ENCODE measurements around the gene SLC26A6.

DNA sequence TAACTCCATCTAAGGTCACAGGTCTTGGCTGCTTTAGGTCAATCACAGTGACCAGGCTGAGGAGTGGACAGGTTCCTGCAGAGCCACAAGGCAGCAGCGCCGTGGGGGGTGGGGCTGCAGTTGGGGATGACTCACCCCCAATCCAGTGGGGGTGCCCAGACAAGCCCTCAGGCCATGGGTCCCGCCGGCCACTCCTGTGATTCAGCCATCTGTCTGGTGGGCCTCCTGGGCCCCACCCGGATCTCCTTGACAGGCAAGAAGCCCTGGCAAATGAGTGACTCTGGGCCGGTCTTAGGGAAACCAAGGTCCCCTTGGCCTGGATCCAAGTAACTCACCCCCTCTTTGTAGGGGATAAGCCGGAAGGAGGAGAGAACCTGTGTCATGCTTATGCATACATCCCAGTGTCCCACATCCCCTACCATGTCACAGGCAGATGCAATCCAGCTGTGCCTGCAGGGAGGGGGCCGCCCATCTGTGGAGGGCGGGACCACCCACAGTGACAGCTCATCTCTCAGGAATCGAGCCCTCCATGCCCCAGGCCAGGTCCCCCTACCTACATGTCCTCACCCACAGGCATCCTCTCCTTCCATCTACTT lies 39.6 kb downstream of the SLC26A6 start:
- TF ChIP-seq NRF1 (conservative IDR thresholded peaks at IDR 0.05; ENCODE audit: low read depth, low read length) = no peak
- TF ChIP-seq, protein P1, sequence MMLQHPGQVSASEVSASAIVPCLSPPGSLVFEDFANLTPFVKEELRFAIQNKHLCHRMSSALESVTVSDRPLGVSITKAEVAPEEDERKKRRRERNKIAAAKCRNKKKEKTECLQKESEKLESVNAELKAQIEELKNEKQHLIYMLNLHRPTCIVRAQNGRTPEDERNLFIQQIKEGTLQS (IDR thresholded peaks at IDR 0.05; ENCODE audit: borderline replicate concordance, extremely low read depth, low read depth, low read length) = no peak
- TF ChIP-seq, protein P2, sequence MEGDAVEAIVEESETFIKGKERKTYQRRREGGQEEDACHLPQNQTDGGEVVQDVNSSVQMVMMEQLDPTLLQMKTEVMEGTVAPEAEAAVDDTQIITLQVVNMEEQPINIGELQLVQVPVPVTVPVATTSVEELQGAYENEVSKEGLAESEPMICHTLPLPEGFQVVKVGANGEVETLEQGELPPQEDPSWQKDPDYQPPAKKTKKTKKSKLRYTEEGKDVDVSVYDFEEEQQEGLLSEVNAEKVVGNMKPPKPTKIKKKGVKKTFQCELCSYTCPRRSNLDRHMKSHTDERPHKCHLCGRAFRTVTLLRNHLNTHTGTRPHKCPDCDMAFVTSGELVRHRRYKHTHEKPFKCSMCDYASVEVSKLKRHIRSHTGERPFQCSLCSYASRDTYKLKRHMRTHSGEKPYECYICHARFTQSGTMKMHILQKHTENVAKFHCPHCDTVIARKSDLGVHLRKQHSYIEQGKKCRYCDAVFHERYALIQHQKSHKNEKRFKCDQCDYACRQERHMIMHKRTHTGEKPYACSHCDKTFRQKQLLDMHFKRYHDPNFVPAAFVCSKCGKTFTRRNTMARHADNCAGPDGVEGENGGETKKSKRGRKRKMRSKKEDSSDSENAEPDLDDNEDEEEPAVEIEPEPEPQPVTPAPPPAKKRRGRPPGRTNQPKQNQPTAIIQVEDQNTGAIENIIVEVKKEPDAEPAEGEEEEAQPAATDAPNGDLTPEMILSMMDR (IDR thresholded peaks at IDR 0.05 in 2 of 3, conservative IDR thresholded peaks at IDR 0.05 in 1 of 3; ENCODE audit: control insufficient read depth in 2 of 3, extremely low read depth in 1 of 3, insufficient read depth in 1 of 3, low read depth in 3 of 3, low read length in 3 of 3) = no peak
- TF ChIP-seq, protein P3, sequence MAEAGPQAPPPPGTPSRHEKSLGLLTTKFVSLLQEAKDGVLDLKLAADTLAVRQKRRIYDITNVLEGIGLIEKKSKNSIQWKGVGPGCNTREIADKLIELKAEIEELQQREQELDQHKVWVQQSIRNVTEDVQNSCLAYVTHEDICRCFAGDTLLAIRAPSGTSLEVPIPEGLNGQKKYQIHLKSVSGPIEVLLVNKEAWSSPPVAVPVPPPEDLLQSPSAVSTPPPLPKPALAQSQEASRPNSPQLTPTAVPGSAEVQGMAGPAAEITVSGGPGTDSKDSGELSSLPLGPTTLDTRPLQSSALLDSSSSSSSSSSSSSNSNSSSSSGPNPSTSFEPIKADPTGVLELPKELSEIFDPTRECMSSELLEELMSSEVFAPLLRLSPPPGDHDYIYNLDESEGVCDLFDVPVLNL (IDR thresholded peaks at IDR 0.05; ENCODE audit: low read depth, low read length) = no peak
- TF ChIP-seq, protein P4, sequence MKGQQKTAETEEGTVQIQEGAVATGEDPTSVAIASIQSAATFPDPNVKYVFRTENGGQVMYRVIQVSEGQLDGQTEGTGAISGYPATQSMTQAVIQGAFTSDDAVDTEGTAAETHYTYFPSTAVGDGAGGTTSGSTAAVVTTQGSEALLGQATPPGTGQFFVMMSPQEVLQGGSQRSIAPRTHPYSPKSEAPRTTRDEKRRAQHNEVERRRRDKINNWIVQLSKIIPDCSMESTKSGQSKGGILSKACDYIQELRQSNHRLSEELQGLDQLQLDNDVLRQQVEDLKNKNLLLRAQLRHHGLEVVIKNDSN (IDR thresholded peaks at IDR 0.05; ENCODE audit: borderline replicate concordance, extremely low read length, insufficient read depth, low read depth, low read length) = no peak
- no peak for TF ChIP-seq CHD4 (IDR thresholded peaks at IDR 0.05)
- no peak for TF ChIP-seq NR2C1 (IDR thresholded peaks at IDR 0.05)
- TF ChIP-seq BHLHE40 (IDR thresholded peaks at IDR 0.05; ENCODE audit: borderline replicate concordance in 1 of 2, low read depth in 2 of 2, low read length in 1 of 2) = no peak
- no peak for TF ChIP-seq POLR2A (IDR thresholded peaks at IDR 0.05; ENCODE audit: low read depth, low read length)
